SK-N-SH (cell line): Measurements from ENCODE around the gene S100A5. TPM values are rescaled to one million over a fixed set of nuclear protein-coding genes. Genes with fewer than 3 reads are reported as not detected.

Experiments
- CTCF ChIA-PET: fragments of 300-600, 350-600 bp; formaldehyde crosslinking; extraction: SDS; loops from one replicate; lab custom pipeline; 2021; lab: Yijun Ruan, JAX
- POLR2A ChIA-PET: fragments of 350-600 bp; sonication (Branson Sonifier 250); formaldehyde crosslinking; extraction: SDS; loops from one replicate; lab custom pipeline; 2020; ENCODE audit warnings: antibody characterized with exemption, inconsistent platforms; lab: Yijun Ruan, JAX
- DNase-seq: peaks from one replicate; pipeline ENCODE4 v3.0.0; 2012
- H2AFZ ChIP-seq: fragments of 200-600 bp; sonication (generic); 2 replicates; pipeline ENCODE4 v1.8.1; 2016; ENCODE audit warnings: antibody characterized with exemption, mild to moderate bottlenecking, low read depth
- H3F3A ChIP-seq: fragments of 200-600 bp; sonication (generic); replicated peaks from 2 replicates; pipeline ENCODE3; 2016; ENCODE audit warnings: antibody characterized with exemption, mild to moderate bottlenecking; ENCODE audit not compliant: insufficient read depth
- H3K27ac ChIP-seq, 2 experiments: fragments of 200-500 bp in 1 of 2; fragments of 200-600 bp in 1 of 2; sonication (Bioruptor generic) in 1 of 2; sonication (generic), shearing (Covaris generic) in 1 of 2; 2 replicates each; pipeline versions ENCODE4 v1.5.1 to v1.6.1; 2014 to 2016; ENCODE audit warnings: low read depth in 2 of 2, inconsistent platforms in 1 of 2, low read length in 1 of 2, mild to moderate bottlenecking in 1 of 2, mixed read lengths in 1 of 2
- H3K27me3 ChIP-seq: fragments of 200-600 bp; sonication (generic), shearing (Covaris generic); 2 replicates; pipeline ENCODE4 v1.6.1; 2016; ENCODE audit warnings: mixed run types; ENCODE audit not compliant: insufficient read depth
- H3K36me3 ChIP-seq, 2 experiments: fragments of 200-500 bp in 1 of 2; fragments of 200-600 bp in 1 of 2; sonication (Bioruptor generic) in 1 of 2; sonication (generic) in 1 of 2; replicated peaks in 1 of 2; 2 replicates each; pipeline versions ENCODE3 to v1.5.1; 2014 to 2016; ENCODE audit warnings: low read length in 1 of 2, mild to moderate bottlenecking in 1 of 2; ENCODE audit not compliant: insufficient read depth in 2 of 2, control insufficient read depth in 1 of 2
- H3K4me1 ChIP-seq, 2 experiments: fragments of 200-500 bp in 1 of 2; fragments of 200-600 bp in 1 of 2; sonication (Bioruptor generic) in 1 of 2; sonication (generic), shearing (Covaris generic) in 1 of 2; 2 replicates each; pipeline versions ENCODE4 v1.5.1 to v1.6.1; 2014 to 2016; ENCODE audit warnings: low read depth in 1 of 2, low read length in 1 of 2, mixed run types in 1 of 2; ENCODE audit not compliant: insufficient read depth in 2 of 2, control insufficient read depth in 1 of 2
- H3K4me2 ChIP-seq: fragments of 200-600 bp; sonication (generic), shearing (Covaris generic); 2 replicates; pipeline ENCODE4 v1.6.1; 2017; ENCODE audit warnings: mixed run types
- H3K4me3 ChIP-seq, 2 experiments: fragments of 200-500 bp in 1 of 2; fragments of 200-600 bp in 1 of 2; sonication (Bioruptor generic) in 1 of 2; sonication (generic), shearing (Covaris generic) in 1 of 2; 2 replicates each; pipeline versions ENCODE4 v1.5.1 to v1.8.1; 2014 to 2016; ENCODE audit warnings: low read depth in 2 of 2, inconsistent platforms in 1 of 2, low read length in 1 of 2, mild to moderate bottlenecking in 1 of 2, mixed read lengths in 1 of 2, moderate library complexity in 1 of 2
- H3K79me2 ChIP-seq: fragments of 200-600 bp; sonication (generic); 2 replicates; pipeline ENCODE4 v1.8.1; 2017; ENCODE audit warnings: mild to moderate bottlenecking; ENCODE audit not compliant: insufficient read depth
- H3K9ac ChIP-seq: fragments of 200-600 bp; sonication (generic); 2 replicates; pipeline ENCODE4 v1.6.1; 2017; ENCODE audit warnings: mixed run types
- H3K9me2 ChIP-seq: fragments of 200-600 bp; sonication (generic); 2 replicates; pipeline ENCODE4 v1.6.1; 2017; ENCODE audit warnings: mixed run types
- H3K9me3 ChIP-seq: fragments of 200-600 bp; sonication (generic); 2 replicates; pipeline ENCODE4 v1.6.1; 2017; ENCODE audit warnings: mixed run types, mild to moderate bottlenecking, moderate library complexity
- H4K20me1 ChIP-seq: fragments of 200-600 bp; sonication (generic); 2 replicates; pipeline ENCODE4 v1.6.1; 2017; ENCODE audit warnings: mild to moderate bottlenecking, mixed run types; ENCODE audit not compliant: insufficient read depth
- CHD2 ChIP-seq: fragments of 150-350 bp; IDR thresholded peaks from 2 replicates; pipeline ENCODE4 v1.6.1; 2018; ENCODE audit warnings: low read length; ENCODE audit not compliant: partially characterized antibody
- CTCF ChIP-seq: fragments of 200-600 bp; sonication (generic); IDR thresholded peaks from 2 replicates; pipeline ENCODE4 v1.6.1; 2017; ENCODE audit warnings: antibody characterized with exemption, mild to moderate bottlenecking, moderate library complexity
- EZH2phosphoT487 ChIP-seq: fragments of 200-600 bp; sonication (generic); IDR thresholded peaks from 2 replicates; pipeline ENCODE4 v1.6.1; 2017; ENCODE audit warnings: low read depth, mixed run types, mild to moderate bottlenecking, antibody characterized with exemption, moderate library complexity, borderline replicate concordance
- FOSL2 ChIP-seq: IDR thresholded peaks from 2 replicates; pipeline ENCODE4 v1.4.0; 2012; ENCODE audit warnings: low read depth, mild to moderate bottlenecking, moderate library complexity, borderline replicate concordance
- FOXM1 ChIP-seq: IDR thresholded peaks from 2 replicates; pipeline ENCODE4 v1.4.0; 2012; ENCODE audit warnings: low read depth, mild to moderate bottlenecking
- GATA2 ChIP-seq: sonication (generic); formaldehyde crosslinking; IDR thresholded peaks from 2 replicates; pipeline ENCODE4 v1.5.0; 2020; ENCODE audit warnings: mild to moderate bottlenecking, missing genetic modification reagents
- MAX ChIP-seq: IDR thresholded peaks from 2 replicates; pipeline ENCODE4 v1.4.0; 2012; ENCODE audit warnings: low read depth
- MXI1 ChIP-seq: IDR thresholded peaks from 2 replicates; pipeline ENCODE4 v1.6.1; 2012; ENCODE audit warnings: mild to moderate bottlenecking, low read depth, low read length, improper control_type of control experiment
- NFIC ChIP-seq: IDR thresholded peaks from 2 replicates; pipeline ENCODE4 v1.4.0; 2012; ENCODE audit warnings: borderline replicate concordance
- NRF1 ChIP-seq: IDR thresholded peaks from 2 replicates; pipeline ENCODE4 v1.6.1; 2012; ENCODE audit warnings: low read depth, mild to moderate bottlenecking, low read length
- POLR2AphosphoS5 ChIP-seq: IDR thresholded peaks from 2 replicates; pipeline ENCODE4 v1.6.1; 2012; ENCODE audit warnings: low read depth, low read length
- REST ChIP-seq: IDR thresholded peaks from 2 replicates; pipeline ENCODE4 v1.6.1; 2012; ENCODE audit warnings: mild to moderate bottlenecking, low read depth, low read length, moderate library complexity
- RFX5 ChIP-seq: IDR thresholded peaks from 2 replicates; pipeline ENCODE4 v1.6.1; 2012; ENCODE audit warnings: mild to moderate bottlenecking, improper control_type of control experiment, low read length
- SMC3 ChIP-seq: IDR thresholded peaks from 2 replicates; pipeline ENCODE4 v1.6.1; 2012; ENCODE audit warnings: low read depth, low read length, improper control_type of control experiment
- TEAD4 ChIP-seq: IDR thresholded peaks from 2 replicates; pipeline ENCODE4 v1.4.0; 2012; ENCODE audit warnings: mild to moderate bottlenecking, borderline replicate concordance; ENCODE audit not compliant: insufficient read depth
- WGBS: methylation state at CpG from one replicate; pipeline ENCODE4 v1.1.6; 2017; ENCODE audit warnings: low lambda C conversion rate; 5-methylcytosine and 5-hydroxymethylcytosine counted together
- polyA plus RNA-seq, 3 experiments: library from polyadenylated mRNA; depleted of rRNA; stranded (reverse); fragments of >200 nt; gene quantifications; 2 replicates each; pipeline ENCODE4 v1.2.3, GENCODE V29; 2012

Gene S100A5
- polyA plus RNA-seq, 1 of the 3 experiments (the other 2 are of a cell fraction): 0.15 TPM

GRCh38 chr1:153578936-153579335, 38.2 kb upstream of the S100A5 start:
- ChIA-PET CTCF (interaction anchor here (0.5 to 4.3 kb wide), 5 partner anchors 11 to 227 kb away, joined by 3 to 31 read pairs (median 3); no protein-coding TSS in a partner anchor), POLR2A (no interaction called here)
- no peak for TF ChIP-seq CHD2
- TF ChIP-seq NRF1: no peak
- no peak for TF ChIP-seq SMC3
- TF ChIP-seq POLR2AphosphoS5: no peak
- no peak for TF ChIP-seq FOXM1
- TF ChIP-seq MXI1: no peak
- no peak for TF ChIP-seq CTCF
- no peak for TF ChIP-seq RFX5
- no peak for TF ChIP-seq EZH2phosphoT487
- no peak for TF ChIP-seq NFIC
- no peak for TF ChIP-seq TEAD4
- no peak for TF ChIP-seq FOSL2
- no peak for TF ChIP-seq MAX
- no peak for TF ChIP-seq GATA2 (CRISPR knock-in tag)
- TF ChIP-seq REST: no peak
- no peak for DNase-seq
- Histone ChIP-seq H3K9ac (no peak overlapping the region; the same call in 1 of the 2 replicates), H3K9me2 (no peaks in the 10 kb centered on the region), H3K4me3 (no peak overlapping the region), H3K4me1 (peaks cover 0 to 16% of the 10 kb centered on the region in 2 experiments; a peak in 2 of 4 replicates), H4K20me1 (no peaks in the 10 kb centered on the region), H3K4me2 (peak overlapping the region; percentile 57; the same call in 1 of the 2 replicates), H2AFZ (peak overlapping the region; percentile 42), H3K27me3 (no peaks in the 10 kb centered on the region), H3K36me3 (no peaks in the 10 kb centered on the region), H3F3A (no peaks in the 10 kb centered on the region), H3K9me3 (no peaks in the 10 kb centered on the region), H3K27ac (peak overlapping the region in 1 of 2 experiments; percentile 68; a peak in 2 of 4 replicates), H3K79me2 (no peaks in the 10 kb centered on the region; the same call in 1 of the 2 replicates)
- WGBS: 90% methylated on average over 3 of the region's 3 CpGs
